ENCODE results near the gene GRK5. TPM values are rescaled to one million over a fixed set of nuclear protein-coding genes. Genes with fewer than 3 reads are reported as not detected.

Gene GRK5
- total RNA-seq, 1 experiment from 2014 or later: 2.9 TPM

- peak; percentile 58 for DNase-seq (ENCODE audit: low read depth)
These were observed 134.3 kb downstream of the GRK5 start for GRCh38 chr10:119341459-119342301.

GRCh38 chr10:119342335-119342734, 135.0 kb downstream of the GRK5 start:
- DNase-seq (ENCODE audit: low read depth): no peak

- no peak for DNase-seq (ENCODE audit: low read depth)
These were observed 135.7 kb downstream of the GRK5 start for GRCh38 chr10:119343011-119343601.

- no peak for DNase-seq (ENCODE audit: low read depth)
These were observed 137.0 kb downstream of the GRK5 start for GRCh38 chr10:119344381-119344780.

GRCh38 chr10:119346095-119346832, 138.9 kb downstream of the GRK5 start:
- no peak for DNase-seq (ENCODE audit: low read depth)

GRCh38 chr10:119347181-119347974, 140.0 kb downstream of the GRK5 start:
- DNase-seq (ENCODE audit: low read depth): no peak

- DNase-seq (ENCODE audit: low read depth): no peak
These were observed 140.7 kb downstream of the GRK5 start for GRCh38 chr10:119348106-119348505.

GRCh38 chr10:119348516-119349240, 141.3 kb downstream of the GRK5 start:
- DNase-seq (ENCODE audit: low read depth): no peak

GRCh38 chr10:119349341-119349740, 142.0 kb downstream of the GRK5 start:
- no peak for DNase-seq (ENCODE audit: low read depth)

- no peak for DNase-seq (ENCODE audit: low read depth)
These were observed 142.6 kb downstream of the GRK5 start for GRCh38 chr10:119349937-119350501.

- DNase-seq (ENCODE audit: low read depth): no peak
These were observed 143.2 kb downstream of the GRK5 start for GRCh38 chr10:119350502-119351097.

- DNase-seq (ENCODE audit: low read depth): no peak
These were observed 143.8 kb downstream of the GRK5 start for GRCh38 chr10:119351189-119351588.

GRCh38 chr10:119352042-119352441, 144.7 kb downstream of the GRK5 start:
- no peak for DNase-seq (ENCODE audit: low read depth)

GRCh38 chr10:119352807-119353206, 145.4 kb downstream of the GRK5 start:
- DNase-seq (ENCODE audit: low read depth): no peak

- DNase-seq (ENCODE audit: low read depth): no peak
These were observed 146.1 kb downstream of the GRK5 start for GRCh38 chr10:119353421-119353820.

GRCh38 chr10:119355930-119356329, 148.6 kb downstream of the GRK5 start:
- no peak for DNase-seq (ENCODE audit: low read depth)

- no peak for DNase-seq (ENCODE audit: low read depth)
These were observed 150.2 kb downstream of the GRK5 start for GRCh38 chr10:119357412-119358151.

- DNase-seq (ENCODE audit: low read depth): no peak
These were observed 150.8 kb downstream of the GRK5 start for GRCh38 chr10:119358152-119358512.

GRCh38 chr10:119358567-119358966, 151.2 kb downstream of the GRK5 start:
- no peak for DNase-seq (ENCODE audit: low read depth)

- no peak for DNase-seq (ENCODE audit: low read depth)
These were observed 151.7 kb downstream of the GRK5 start for GRCh38 chr10:119359025-119359424.

Data from RPMI7951 (cell line).